NT2/D1 (cell line): ENCODE measurements around the gene FECH.

Source experiments
- SUZ12 ChIP-seq: IDR thresholded peaks from 2 replicates; pipeline ENCODE4 v1.6.1; 2011; ENCODE audit not compliant: insufficient read length, insufficient read depth; ENCODE audit errors: extremely low read depth
- YY1 ChIP-seq: IDR thresholded peaks from 2 replicates; pipeline ENCODE4 v1.6.1; 2011; ENCODE audit not compliant: insufficient read length, insufficient read depth

DNA sequence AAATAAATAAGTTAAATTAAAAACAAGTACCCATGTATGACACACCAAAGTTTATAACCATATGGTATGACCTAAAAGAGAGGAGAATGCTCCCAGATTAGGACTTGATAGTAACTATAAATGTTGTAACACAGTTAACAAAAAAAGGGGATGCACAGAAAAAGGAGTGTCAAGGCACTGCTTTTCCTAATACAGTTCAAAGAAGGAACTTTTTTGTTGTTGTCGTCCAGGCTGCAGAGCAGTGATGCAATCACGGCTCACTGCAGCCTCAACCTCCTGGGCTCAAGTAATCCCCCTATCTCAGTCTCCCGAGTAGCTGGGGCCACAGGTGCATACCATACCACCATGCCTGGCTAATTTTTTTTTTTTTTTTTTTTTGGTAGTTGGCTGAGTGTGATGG is 32.4 kb upstream of the FECH start:
- TF ChIP-seq YY1 (no peak), SUZ12 (no peak)
